NOMO-1 treated with DMSO at 0.1 percent for 48 hours (cell line): ENCODE data around the gene KLHL14.
"Not testable (repeated sequence)": the region's sequence is repeated elsewhere in the genome, so short reads cannot be mapped to it uniquely, and the experiment has no call there.

Experiments used
- DNase-seq: peaks from one replicate; lab custom pipeline; 2025; ENCODE audit not compliant: unreplicated experiment; lab: John Stamatoyannopoulos, UW

Gene KLHL14

DNA sequence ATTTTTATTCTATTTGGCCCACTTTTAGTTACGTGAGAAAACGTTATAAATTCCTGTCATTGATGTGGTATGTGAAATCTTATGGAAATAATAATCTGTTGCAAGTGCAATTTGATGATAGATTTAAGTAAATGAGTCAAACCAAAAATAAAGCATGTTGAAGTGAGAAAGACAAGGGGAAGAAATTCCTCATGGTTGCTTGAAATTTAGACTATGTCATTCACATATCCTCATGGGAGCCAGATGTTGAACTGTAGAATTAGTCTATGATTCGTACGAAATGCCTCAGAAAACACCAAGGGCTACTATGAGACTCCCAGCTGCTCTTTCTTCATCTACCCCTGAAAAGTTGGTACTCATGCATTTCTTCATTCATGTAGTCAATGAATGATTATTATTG lies 55.7 kb downstream of the KLHL14 start:
- DNase-seq, result no peak

- peak; percentile 46 for DNase-seq
These were observed 58.2 kb downstream of the KLHL14 start for GRCh38 chr18:32714571-32715148.

DNA sequence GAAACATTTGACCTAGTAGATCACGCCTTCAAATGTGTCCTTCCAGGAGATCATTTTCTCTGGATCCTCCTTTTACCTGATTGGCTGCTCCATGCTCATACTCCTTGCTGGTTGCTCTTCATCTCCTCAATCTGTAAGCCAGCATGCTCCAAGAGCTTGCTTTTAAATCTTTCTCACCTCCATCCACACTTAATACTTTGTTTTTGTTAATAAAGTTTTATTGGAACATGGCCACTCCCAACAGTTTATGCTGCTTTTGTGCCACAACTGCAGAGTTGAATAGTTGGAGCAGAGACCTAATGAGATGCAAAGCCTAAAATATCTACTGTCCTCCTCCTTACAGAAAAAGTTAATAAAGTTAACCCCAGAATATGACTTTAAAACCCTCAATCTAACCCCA lies 60.0 kb downstream of the KLHL14 start:
- no peak for DNase-seq

- DNase-seq, result no peak
These were observed 61.0 kb downstream of the KLHL14 start for GRCh38 chr18:32711862-32712261.

GRCh38 chr18:32707586-32707985 lies 65.2 kb downstream of the KLHL14 start:
- no peak for DNase-seq

GRCh38 chr18:32707147-32707546 lies 65.7 kb downstream of the KLHL14 start:
- DNase-seq, result no peak

- DNase-seq, result no peak
These were observed 71.5 kb downstream of the KLHL14 start for GRCh38 chr18:32701313-32701712.

GRCh38 chr18:32698153-32698552 lies 74.7 kb downstream of the KLHL14 start:
- DNase-seq, result no peak

- DNase-seq, result no peak
These were observed 76.4 kb downstream of the KLHL14 start for GRCh38 chr18:32696376-32696775.

DNA sequence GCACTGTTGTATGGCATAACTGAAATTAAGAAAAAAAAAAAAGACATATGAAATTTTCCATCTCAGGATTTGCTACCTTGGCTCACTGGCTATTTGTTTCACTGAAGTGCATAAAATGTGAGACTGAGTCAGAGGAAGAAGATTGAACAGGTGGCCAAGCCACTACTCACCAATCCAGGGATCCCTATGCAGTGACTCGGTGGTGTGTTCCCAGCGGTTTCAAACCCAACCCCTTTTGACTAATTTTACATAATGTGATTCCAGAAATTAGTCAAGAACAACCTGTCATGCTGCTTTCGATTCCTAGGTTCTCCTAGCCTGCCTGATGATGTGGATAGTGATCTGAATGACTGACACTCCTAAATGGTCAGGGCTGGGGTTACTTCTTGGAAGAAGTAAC lies 77.3 kb downstream of the KLHL14 start:
- no peak for DNase-seq

DNA sequence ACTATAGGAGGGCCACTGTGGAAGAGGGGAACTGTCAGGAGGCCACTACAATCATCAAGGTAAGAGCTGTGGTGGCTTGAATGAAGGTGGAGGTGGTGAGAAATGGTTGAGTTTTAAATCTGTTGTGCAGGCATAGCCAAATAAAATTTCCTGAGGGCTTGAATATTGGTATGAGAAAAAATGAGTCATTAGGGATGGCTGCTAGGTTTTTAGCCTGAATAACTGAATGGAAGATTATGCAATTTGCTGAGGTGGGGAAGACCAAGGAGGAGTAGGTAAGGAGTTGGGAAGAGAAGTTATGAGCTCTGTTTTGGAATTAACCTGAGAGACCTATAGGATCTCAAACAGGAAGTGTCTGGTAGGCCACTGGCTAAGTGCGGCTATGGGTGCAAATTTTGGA lies 84.0 kb downstream of the KLHL14 start:
- DNase-seq, result no peak

GRCh38 chr18:32684940-32685339 lies 87.9 kb downstream of the KLHL14 start:
- DNase-seq, result no peak

DNA sequence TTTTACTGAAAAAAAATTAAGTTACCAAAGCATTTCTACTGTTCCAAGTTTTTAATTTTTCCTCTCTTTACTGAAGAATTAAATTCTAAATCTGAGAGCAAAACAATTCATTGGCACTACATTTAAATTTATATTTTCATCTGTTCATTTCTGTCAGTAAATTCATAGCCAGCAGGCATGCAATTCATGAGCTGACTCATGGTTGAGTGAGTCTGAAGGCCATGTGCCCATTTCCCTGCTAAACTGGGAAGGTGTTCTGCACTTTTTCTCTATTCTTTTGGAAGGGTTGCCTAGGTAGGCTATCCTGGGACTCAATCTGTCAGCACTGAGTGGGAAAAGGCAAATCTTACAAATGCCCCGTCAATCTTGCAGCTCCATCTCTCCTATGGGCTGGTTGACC lies 88.7 kb downstream of the KLHL14 start:
- DNase-seq, result no peak

DNA sequence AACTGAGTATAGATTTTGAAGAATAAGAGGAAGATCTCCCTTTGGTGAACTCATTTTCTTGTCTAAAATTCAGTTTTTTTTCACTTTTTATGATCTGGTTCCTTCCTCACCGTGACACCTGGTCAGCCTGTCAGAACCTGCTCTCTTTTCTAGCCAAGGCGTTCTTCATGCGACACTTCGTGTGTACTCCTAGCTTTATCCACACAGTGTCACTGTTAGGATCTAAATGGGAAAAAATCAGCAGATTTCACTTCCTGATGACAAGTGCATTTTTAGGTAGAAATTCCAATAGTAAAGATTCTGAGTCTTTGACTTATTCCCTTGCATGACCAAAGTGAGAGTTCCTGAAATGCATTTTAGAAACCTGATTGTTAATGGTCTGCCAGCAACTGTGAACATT lies 89.8 kb downstream of the KLHL14 start:
- no peak for DNase-seq

DNA sequence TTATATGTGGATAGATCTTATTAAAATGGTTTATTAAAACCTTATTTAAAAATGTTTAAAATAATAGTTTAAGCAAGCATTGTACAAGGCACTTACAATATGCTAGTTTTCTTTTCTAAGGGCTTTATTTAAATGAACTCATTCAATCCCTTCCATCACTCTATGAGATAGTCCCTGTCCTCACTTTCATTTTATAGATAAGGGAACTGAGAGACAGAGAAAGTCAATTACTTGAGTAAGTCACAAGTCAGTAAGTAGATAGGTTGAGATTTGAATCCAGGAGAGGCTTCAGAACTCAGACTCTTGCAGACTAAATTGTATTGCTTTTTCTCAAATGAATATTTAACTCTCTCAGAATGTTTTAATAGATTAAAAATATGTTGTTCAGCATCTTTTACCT lies 95.2 kb downstream of the KLHL14 start:
- no peak for DNase-seq

- no peak for DNase-seq
These were observed 98.3 kb downstream of the KLHL14 start for GRCh38 chr18:32674491-32674890.

GRCh38 chr18:32672398-32672797 lies 100.4 kb downstream of the KLHL14 start:
- DNase-seq, result no peak

GRCh38 chr18:32670727-32671126 lies 102.1 kb downstream of the KLHL14 start:
- no peak for DNase-seq

GRCh38 chr18:32669549-32670165 lies 103.2 kb downstream of the KLHL14 start:
- DNase-seq, result no peak

GRCh38 chr18:32668956-32669355 lies 103.9 kb downstream of the KLHL14 start:
- no peak for DNase-seq

- no peak for DNase-seq
These were observed 111.1 kb downstream of the KLHL14 start for GRCh38 chr18:32661486-32662299.

GRCh38 chr18:32654507-32654906 lies 118.3 kb downstream of the KLHL14 start:
- DNase-seq, result not testable (repeated sequence)
